HEK293 (cell line): ENCODE data around the gene CCBE1.

ENCODE experiments used
- INSM2 ChIP-seq: fragments of 450-650 bp; formaldehyde crosslinking; IDR thresholded peaks from 2 replicates; pipeline ENCODE4 v1.5.1; 2016; ENCODE audit warnings: missing biosample characterization, missing genetic modification characterization
- KLF10 ChIP-seq: fragments of 450-650 bp; IDR thresholded peaks from 2 replicates; pipeline ENCODE4 v1.5.1; 2018; ENCODE audit warnings: missing biosample characterization, mild to moderate bottlenecking, missing genetic modification characterization
- PRDM2 ChIP-seq: fragments of 450-650 bp; formaldehyde crosslinking; IDR thresholded peaks from 2 replicates; pipeline ENCODE4 v1.5.1; 2016; ENCODE audit warnings: missing biosample characterization, missing genetic modification characterization, borderline replicate concordance
- PRDM4 ChIP-seq: fragments of 450-650 bp; formaldehyde crosslinking; IDR thresholded peaks from 2 replicates; pipeline ENCODE4 v1.5.1; 2017; ENCODE audit warnings: missing biosample characterization, missing genetic modification characterization
- TCF7L2 ChIP-seq: IDR thresholded peaks from 2 replicates; pipeline ENCODE4 v1.6.1; 2011; ENCODE audit warnings: low read depth, mild to moderate bottlenecking, inconsistent platforms, low read length, moderate library complexity, borderline replicate concordance
- ZBTB49 ChIP-seq: fragments of 450-650 bp; formaldehyde crosslinking; IDR thresholded peaks from 2 replicates; pipeline ENCODE4 v1.5.1; 2016; ENCODE audit warnings: missing biosample characterization, missing genetic modification characterization, low read depth
- ZNF16 ChIP-seq: fragments of 450-650 bp; formaldehyde crosslinking; IDR thresholded peaks from 2 replicates; pipeline ENCODE4 v1.5.1; 2016; ENCODE audit warnings: low read depth, missing biosample characterization, missing genetic modification characterization
- ZNF18 ChIP-seq: fragments of 450-650 bp; formaldehyde crosslinking; IDR thresholded peaks from 2 replicates; pipeline ENCODE4 v1.5.1; 2016; ENCODE audit warnings: missing biosample characterization, missing genetic modification characterization
- ZNF221 ChIP-seq: fragments of 450-650 bp; formaldehyde crosslinking; IDR thresholded peaks from 2 replicates; pipeline ENCODE4 v1.5.1; 2017; ENCODE audit warnings: missing biosample characterization, missing genetic modification characterization, borderline replicate concordance
- ZNF292 ChIP-seq: fragments of 450-650 bp; formaldehyde crosslinking; IDR thresholded peaks from 2 replicates; pipeline ENCODE4 v1.5.1; 2016; ENCODE audit warnings: low read depth, missing biosample characterization, missing genetic modification characterization, borderline replicate concordance
- ZNF302 ChIP-seq: fragments of 450-650 bp; formaldehyde crosslinking; IDR thresholded peaks from 2 replicates; pipeline ENCODE4 v1.5.1; 2016; ENCODE audit warnings: missing biosample characterization, missing genetic modification characterization, low read depth
- ZNF37A ChIP-seq: fragments of 450-650 bp; IDR thresholded peaks from 2 replicates; pipeline ENCODE4 v1.5.1; 2018; ENCODE audit warnings: missing biosample characterization, missing genetic modification characterization
- ZNF398 ChIP-seq: fragments of 450-650 bp; formaldehyde crosslinking; IDR thresholded peaks from 2 replicates; pipeline ENCODE4 v1.5.1; 2017; ENCODE audit warnings: missing biosample characterization, missing genetic modification characterization
- ZNF610 ChIP-seq: fragments of 450-650 bp; formaldehyde crosslinking; IDR thresholded peaks from 2 replicates; pipeline ENCODE4 v1.5.1; 2016; ENCODE audit warnings: missing biosample characterization, missing genetic modification characterization, borderline replicate concordance
- ZNF658 ChIP-seq: fragments of 450-650 bp; formaldehyde crosslinking; IDR thresholded peaks from 2 replicates; pipeline ENCODE4; 2016; ENCODE audit warnings: missing biosample characterization, missing genetic modification characterization
- ZNF692 ChIP-seq: fragments of 450-650 bp; formaldehyde crosslinking; IDR thresholded peaks from 2 replicates; pipeline ENCODE4 v1.5.1; 2016; ENCODE audit warnings: missing biosample characterization, missing genetic modification characterization
- ZSCAN16 ChIP-seq: fragments of 450-650 bp; formaldehyde crosslinking; IDR thresholded peaks from 2 replicates; pipeline ENCODE4 v1.5.1; 2016; ENCODE audit warnings: missing biosample characterization, missing genetic modification characterization
- ZSCAN4 ChIP-seq: fragments of 450-650 bp; formaldehyde crosslinking; IDR thresholded peaks from 2 replicates; pipeline ENCODE4 v1.5.1; 2017; ENCODE audit warnings: missing biosample characterization, missing genetic modification characterization

The CCBE1 gene

GRCh38 chr18:59454909-59455727 lies 242.1 kb downstream of the CCBE1 start (continued):
- TF ChIP-seq ZNF18 (tag by site-specific recombination) = peak; percentile 89
- no peak for TF ChIP-seq ZNF302 (tag by site-specific recombination)
- peak; percentile 98 for TF ChIP-seq PRDM4
- peak; percentile 75 for TF ChIP-seq ZNF610
- peak; percentile 100 for TF ChIP-seq TCF7L2
- TF ChIP-seq ZNF692 (tag by site-specific recombination) = peak; percentile 99
- no peak for TF ChIP-seq ZNF292 (tag by site-specific recombination)
- TF ChIP-seq ZNF398 (tag by site-specific recombination) = peak; percentile 76
- TF ChIP-seq ZNF16 = no peak
- TF ChIP-seq ZSCAN4 (tag by site-specific recombination) = peak; percentile 66
- no peak for TF ChIP-seq ZNF37A (tag by site-specific recombination)
- no peak for TF ChIP-seq ZNF658 (tag by site-specific recombination)
- no peak for TF ChIP-seq ZBTB49
- TF ChIP-seq ZSCAN16 (tag by site-specific recombination) = no peak
- TF ChIP-seq KLF10 (tag by site-specific recombination) = peak; percentile 60
- TF ChIP-seq ZNF221 = no peak
- no peak for TF ChIP-seq PRDM2 (tag by site-specific recombination)
- peak; percentile 95 for TF ChIP-seq INSM2 (tag by site-specific recombination)
